Measurements from ENCODE around the gene TUBB8B. TPM values are rescaled to one million over a fixed set of nuclear protein-coding genes. Genes with fewer than 3 reads are reported as not detected.
"Not testable (repeated sequence)": the region's sequence is repeated elsewhere in the genome, so short reads cannot be mapped to it uniquely, and the experiment has no call there.

TUBB8B gene
- total RNA-seq, 1 donor from 2014 or later, result not detected

DNA sequence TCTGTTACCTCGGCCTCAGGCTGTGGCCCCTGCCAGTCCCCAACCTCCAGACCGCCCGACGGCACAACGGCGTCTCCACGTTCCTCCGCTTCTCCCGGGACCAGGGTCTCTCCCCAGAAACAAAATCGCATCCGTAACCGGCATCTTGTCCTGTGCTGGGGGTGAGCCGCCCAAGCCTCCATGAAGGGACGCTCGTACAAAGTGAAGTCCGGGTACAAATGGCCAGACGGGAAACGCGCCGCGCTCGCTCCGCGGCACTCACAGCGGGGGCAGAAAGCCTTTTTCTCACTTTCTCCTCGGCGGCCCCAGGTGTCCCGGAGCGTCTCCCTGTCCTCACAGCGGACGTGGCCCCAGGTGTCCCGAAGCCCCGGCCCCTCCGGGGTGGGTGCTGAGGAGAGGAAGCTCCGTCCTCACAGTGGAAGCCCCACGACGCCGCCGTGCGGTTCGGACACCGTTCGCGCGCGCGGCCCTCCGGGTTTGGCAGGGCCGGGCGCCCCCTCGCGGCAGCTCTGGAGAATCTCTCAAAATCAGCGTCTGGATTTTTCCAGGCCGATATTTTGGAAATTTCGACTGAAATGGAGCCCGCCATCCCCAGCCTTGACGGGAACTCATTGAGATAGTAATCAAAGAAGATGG, 26.2 kb upstream of the TUBB8B start:
- TF ChIP-seq, protein P1, sequence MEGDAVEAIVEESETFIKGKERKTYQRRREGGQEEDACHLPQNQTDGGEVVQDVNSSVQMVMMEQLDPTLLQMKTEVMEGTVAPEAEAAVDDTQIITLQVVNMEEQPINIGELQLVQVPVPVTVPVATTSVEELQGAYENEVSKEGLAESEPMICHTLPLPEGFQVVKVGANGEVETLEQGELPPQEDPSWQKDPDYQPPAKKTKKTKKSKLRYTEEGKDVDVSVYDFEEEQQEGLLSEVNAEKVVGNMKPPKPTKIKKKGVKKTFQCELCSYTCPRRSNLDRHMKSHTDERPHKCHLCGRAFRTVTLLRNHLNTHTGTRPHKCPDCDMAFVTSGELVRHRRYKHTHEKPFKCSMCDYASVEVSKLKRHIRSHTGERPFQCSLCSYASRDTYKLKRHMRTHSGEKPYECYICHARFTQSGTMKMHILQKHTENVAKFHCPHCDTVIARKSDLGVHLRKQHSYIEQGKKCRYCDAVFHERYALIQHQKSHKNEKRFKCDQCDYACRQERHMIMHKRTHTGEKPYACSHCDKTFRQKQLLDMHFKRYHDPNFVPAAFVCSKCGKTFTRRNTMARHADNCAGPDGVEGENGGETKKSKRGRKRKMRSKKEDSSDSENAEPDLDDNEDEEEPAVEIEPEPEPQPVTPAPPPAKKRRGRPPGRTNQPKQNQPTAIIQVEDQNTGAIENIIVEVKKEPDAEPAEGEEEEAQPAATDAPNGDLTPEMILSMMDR (conservative IDR thresholded peaks at IDR 0.05; ENCODE audit: low read depth, low read length), result peak; percentile 11
- H3K4me3 ChIP-seq (ENCODE audit: low read depth, low read length), result not testable (repeated sequence)

DNA sequence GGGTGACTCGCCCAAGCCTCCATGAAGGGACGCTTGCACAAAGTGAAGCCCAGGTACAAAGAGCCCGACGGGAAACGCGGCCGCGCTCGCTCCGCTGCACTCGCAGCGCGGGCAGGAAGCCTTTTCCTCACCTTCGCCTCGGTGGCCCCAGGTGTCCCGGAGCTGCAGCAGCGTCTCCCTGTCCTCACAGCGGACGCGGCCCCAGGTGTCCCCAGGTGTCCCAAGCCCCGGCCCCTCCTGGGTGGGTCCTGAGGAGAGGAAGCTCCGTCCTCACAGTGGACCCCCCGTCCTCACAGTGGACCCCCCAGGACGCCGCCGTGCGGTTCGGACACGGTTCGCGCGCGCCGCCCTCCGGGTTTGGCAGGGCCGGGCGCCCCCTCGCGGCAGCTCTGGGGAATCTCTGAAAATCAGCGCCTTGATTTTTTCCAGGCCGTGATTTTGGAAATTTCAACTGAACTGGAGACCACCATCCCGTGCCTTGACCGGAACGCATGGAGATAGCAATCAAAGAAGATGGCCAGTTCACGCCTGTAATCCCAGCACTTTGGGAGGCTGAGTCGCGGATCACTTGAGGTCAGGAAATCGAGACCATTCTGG, 23.9 kb upstream of the TUBB8B start:
- H3K4me3 ChIP-seq (ENCODE audit: low read depth, low read length); DNase-seq (ENCODE audit: low read depth): not testable (repeated sequence)

More for the DNA sequence above, 26.2 kb upstream of the TUBB8B start:
- not testable (repeated sequence) for DNase-seq (ENCODE audit: low read depth)

DNA sequence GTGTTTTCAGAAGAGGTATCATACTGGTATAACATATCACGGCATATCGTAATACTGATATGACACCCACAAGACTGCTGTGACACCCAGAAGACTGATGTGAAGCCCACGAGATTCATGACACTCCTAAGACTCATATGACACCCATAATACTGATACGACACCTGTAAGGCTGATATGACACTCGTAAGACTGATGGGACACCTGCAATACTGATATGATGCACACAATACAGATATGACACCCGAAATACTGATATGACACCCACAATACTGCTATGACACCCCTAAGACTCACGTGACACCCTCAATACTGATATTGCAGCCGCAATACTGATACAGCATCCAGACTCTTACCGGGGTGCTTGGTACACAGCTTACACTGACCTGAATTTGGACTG, 18.3 kb upstream of the TUBB8B start:
- not testable (repeated sequence) for DNase-seq (ENCODE audit: low read depth); H3K4me3 ChIP-seq (ENCODE audit: low read depth, low read length)

DNA sequence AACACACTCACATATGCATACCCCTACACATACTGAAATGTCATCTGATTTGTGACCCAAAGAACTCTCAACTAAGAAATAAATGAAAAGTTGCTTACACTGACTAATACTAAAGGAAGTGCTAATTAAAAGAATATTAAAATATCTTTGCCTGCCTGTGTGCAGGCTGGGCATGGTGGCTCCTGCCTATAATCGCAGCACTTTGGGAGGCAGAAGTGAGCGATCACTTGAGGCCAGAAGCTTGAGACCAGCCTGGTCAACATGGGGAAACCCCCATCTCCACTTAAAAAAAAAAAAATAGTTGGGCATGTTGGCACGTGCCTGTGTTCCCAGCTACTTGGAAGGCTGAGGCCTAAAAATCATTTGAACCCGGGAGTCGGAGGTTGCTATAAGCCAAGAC, 14.9 kb upstream of the TUBB8B start:
- not testable (repeated sequence) for DNase-seq (ENCODE audit: low read depth); H3K4me3 ChIP-seq (ENCODE audit: low read depth, low read length)

DNA sequence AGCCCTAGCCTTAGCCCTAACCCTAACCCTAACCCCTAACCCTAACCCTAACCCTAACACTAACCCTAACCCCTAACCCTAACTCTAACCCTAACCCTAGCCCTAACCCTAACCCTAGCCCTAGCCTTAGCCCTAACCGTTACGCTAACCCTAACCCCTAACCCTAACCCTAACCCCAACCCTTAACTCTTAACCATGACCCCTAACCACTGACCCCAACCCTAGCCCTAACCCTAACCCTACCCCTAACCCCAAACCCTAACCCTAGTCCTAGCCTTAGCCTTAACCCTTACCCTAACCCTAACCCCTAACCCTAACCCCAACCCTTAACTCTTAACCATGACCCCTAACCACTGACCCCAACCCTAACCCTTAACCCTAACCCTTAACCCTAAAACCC, 14.2 kb upstream of the TUBB8B start:
- not testable (repeated sequence) for H3K4me3 ChIP-seq (ENCODE audit: low read depth, low read length); DNase-seq (ENCODE audit: low read depth)

DNA sequence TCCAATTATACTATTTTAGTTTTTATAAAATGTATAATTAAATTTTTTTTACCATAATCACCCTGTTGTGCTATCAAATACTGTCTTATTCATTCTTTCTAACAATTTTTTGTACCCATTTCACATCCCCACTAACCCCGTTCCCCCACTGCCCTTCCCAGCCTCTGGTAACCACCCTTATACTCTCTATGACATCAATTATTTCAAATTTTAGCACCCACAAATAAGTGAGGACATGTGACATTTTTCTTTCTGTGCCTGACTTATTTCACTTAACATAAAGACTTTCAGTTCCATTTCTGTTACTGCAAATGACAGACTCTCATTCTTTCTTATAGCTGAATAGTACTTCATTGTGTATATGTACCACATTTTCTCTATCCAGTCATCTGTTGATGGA, 5.0 kb upstream of the TUBB8B start:
- H3K4me3 ChIP-seq (ENCODE audit: low read depth, low read length); DNase-seq (ENCODE audit: low read depth): not testable (repeated sequence)

DNA sequence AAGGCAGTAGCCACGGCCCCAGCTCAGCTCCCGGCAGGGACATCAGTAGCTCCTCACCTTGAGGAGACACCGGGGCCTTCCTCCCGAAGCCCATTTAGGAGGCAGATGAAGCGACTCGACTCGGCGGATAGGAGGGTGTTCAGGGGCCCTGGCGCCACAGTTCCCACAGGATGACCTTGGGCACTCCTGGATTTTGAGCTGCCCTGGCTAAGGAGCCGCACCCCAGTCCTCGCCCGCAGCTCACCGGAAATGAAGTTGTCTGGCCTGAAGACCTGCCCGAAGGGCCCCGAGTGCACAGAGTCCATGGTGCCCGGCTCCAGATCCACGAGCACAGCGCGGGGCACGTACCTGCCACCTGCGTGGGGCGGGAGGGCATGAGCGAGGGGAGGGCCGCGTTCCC, 719 bp downstream of the TUBB8B start:
- not testable (repeated sequence) for H3K4me3 ChIP-seq (ENCODE audit: low read depth, low read length); DNase-seq (ENCODE audit: low read depth)

DNA sequence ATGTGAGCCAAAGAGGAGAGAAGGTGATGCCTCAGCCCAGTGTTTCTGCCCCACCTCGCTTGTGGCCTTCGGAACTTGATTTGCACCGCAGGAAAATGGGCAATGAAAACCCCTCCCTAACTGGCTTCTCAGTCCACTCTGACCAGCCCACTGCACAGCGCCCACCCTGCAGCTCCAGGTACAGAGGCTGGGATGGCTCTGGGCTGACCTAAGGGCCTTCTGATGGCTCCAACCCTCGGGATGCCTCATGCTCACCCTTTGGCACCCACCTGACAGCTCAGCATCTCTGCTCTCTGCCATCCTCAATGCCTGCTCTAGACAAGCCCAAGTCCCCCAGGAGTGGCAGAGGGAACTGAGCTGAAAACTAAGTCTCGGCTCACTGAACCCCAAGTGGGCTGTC, 36.2 kb downstream of the TUBB8B start:
- not testable (repeated sequence) for DNase-seq (ENCODE audit: low read depth); H3K4me3 ChIP-seq (ENCODE audit: low read depth, low read length)

DNA sequence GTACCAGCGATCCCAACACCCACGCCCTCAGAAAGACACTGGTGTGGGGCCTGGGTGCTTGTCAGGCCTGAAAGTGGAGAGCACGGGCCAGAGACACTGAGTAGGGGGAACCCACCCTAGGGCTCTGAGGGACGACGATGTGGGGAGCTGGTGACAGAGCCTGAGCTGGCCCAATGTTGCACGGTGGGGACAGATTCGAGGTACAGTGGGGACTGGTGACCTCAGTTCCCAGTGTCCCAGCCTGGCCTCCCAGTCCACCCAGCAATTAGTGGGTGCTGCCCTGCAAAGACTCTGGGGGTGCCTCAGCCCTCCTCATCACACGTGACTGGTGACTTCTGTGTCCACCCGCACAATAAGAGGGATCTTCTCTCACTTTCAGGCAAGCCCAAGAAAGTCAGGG, 36.6 kb downstream of the TUBB8B start:
- H3K4me3 ChIP-seq (ENCODE audit: low read depth, low read length); DNase-seq (ENCODE audit: low read depth): not testable (repeated sequence)

DNA sequence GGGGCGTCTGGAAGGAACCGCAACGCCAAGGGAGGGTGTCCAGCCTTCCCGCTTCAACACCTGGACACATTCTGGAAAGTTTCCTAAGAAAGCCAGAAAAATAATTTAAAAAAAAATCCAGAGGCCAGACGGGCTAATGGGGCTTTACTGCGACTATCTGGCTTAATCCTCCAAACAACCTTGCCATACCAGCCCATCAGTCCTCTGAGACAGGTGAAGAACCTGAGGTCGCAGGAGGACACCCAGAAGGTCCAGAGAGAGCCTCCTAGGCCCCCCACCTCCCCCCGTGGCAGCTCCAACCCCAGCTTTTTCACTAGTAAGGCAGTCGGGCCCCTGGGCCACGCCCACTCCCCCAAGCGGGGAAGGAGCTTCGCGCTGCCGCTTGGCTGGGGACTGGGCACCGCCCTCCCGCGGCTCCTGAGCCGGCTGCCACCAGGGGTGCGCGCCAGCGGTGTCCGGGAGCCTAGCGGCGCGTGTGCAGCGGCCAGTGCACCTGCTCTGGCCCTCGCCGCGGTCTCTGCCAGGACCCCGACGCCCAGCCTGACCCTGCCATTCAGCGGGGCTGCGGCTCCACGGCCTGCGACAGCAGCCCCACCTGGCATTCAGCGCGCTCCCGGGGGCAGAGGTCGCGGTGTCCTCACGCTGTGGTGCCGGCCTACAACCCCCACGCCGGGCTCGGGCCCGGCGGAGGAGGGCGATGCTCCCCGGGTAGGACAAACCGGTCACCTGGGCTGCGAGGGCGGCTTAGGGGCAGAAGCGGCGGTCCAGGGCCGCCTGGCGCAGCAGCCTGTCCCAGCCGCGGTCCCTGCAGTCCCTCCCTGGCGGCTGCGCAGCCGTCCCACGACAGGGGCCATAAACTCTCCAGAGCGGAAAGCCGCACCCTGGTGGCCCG, 37.8 kb downstream of the TUBB8B start:
- not testable (repeated sequence) for H3K4me3 ChIP-seq (ENCODE audit: low read depth, low read length); DNase-seq (ENCODE audit: low read depth)

DNA sequence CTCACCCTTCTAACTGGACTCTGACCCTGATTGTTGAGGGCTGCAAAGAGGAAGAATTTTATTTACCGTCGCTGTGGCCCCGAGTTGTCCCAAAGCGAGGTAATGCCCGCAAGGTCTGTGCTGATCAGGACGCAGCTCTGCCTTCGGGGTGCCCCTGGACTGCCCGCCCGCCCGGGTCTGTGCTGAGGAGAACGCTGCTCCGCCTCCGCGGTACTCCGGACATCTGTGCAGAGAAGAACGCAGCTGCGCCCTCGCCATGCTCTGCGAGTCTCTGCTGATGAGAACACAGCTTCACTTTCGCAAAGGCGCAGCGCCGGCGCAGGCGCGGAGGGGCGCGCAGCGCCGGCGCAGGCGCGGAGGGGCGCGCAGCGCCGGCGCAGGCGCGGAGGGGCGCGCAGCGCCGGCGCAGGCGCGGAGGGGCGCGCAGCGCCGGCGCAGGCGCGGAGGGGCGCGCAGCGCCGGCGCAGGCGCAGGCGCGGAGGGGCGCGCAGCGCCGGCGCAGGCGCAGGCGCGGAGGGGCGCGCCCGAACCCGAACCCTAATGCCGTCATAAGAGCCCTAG, 38.7 kb downstream of the TUBB8B start:
- H3K4me3 ChIP-seq (ENCODE audit: low read depth, low read length); DNase-seq (ENCODE audit: low read depth): not testable (repeated sequence)

DNA sequence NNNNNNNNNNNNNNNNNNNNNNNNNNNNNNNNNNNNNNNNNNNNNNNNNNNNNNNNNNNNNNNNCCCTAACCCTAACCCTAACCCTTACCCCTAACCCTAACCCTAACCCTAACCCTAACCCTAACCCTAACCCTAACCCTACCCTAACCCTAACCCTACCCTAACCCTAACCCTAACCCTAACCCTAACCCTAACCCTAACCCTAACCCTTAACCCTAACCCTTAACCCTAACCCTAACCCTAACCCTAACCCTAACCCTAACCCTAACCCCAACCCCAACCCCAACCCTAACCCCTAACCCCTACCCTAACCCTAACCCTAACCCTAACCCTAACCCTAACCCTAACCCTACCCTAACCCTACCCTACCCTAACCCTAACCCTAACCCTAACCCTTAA, 39.5 kb downstream of the TUBB8B start:
- not testable (repeated sequence) for DNase-seq (ENCODE audit: low read depth); H3K4me3 ChIP-seq (ENCODE audit: low read depth, low read length)

Other genes with a start within 250 kb of the TUBB8B start
- gene USP14, start 108.9 kb upstream of the TUBB8B start, total RNA-seq, result 18.3 and 18.8 TPM in 2 replicates
- 30.6 and 40.3 TPM in 2 replicates for gene THOC1, start 218.4 kb upstream of the TUBB8B start, total RNA-seq

Data from epithelial cell of proximal tubule (primary cell).